Measurements from ENCODE around the gene TSPAN9.

TSPAN9 gene

DNA sequence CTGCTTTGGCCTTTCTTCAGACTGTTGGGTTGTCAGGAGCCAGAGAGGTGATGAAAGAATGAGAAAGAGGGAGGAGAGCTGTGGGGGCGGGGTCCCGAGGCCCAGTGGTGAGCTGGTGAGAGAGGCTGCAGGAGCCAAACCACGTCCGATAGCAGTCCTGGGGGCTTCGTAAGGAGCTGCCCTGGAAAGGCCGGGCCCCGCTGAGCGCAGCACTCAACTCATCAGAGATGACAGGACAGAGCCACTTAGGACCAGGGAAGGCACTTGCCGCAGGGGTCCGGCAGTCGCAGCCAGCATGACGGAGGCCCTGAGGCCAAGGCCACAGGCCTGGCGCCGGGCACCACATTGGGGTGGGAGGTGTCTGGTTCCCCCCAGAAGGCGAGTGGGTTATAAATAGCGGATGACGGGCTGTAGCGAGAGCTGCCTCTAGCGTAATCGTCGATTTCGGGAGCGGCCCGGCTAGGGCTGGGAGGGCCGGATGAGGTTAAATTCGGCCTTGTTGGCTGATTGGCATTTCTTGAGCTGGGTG lies 179.0 kb downstream of the TSPAN9 start:
- Histone ChIP-seq H3K4me1 (ENCODE audit: control insufficient read depth, insufficient read depth, low read length) (no peaks in the 10 kb centered on the region), H3K36me3 (ENCODE audit: control insufficient read depth, insufficient read depth, low read length) (no peaks in the 10 kb centered on the region), H3K4me3 (ENCODE audit: low read depth, low read length) (no peak overlapping the region), H3K27me3 (ENCODE audit: control insufficient read depth, insufficient read depth, low read length) (no peaks in the 10 kb centered on the region), H3K9me3 (ENCODE audit: control insufficient read depth, insufficient read depth, low read length) (no peaks in the 10 kb centered on the region), H3K9ac (ENCODE audit: low read depth, low read length) (no peak overlapping the region)

DNA sequence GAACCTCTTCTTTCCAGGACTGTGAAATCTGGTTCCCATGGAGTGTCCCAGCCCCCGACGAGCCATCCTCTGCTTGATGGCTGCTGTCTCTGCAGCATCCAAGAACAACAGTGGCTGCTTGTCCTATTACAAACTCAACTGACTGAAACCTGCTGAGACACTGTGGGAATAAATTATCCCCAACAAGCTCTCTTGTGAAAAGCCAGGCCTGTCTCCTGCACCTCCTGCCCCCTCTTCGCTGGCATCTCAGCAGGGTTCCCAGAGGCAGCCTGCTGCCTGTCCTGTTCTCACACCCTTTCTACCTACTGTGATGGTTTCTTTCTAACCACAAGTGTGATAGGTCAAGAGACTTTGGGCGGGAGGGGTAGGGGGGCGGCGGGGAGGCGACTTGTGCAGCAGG lies 180.2 kb downstream of the TSPAN9 start:
- no peaks in the 10 kb centered on the region for H3K36me3 ChIP-seq (ENCODE audit: control insufficient read depth, insufficient read depth, low read length)
- H3K9me3 ChIP-seq (ENCODE audit: control insufficient read depth, insufficient read depth, low read length) = no peaks in the 10 kb centered on the region
- H3K4me3 ChIP-seq (ENCODE audit: low read depth, low read length) = no peak overlapping the region
- no peaks in the 10 kb centered on the region for H3K4me1 ChIP-seq (ENCODE audit: control insufficient read depth, insufficient read depth, low read length)
- no peaks in the 10 kb centered on the region for H3K27me3 ChIP-seq (ENCODE audit: control insufficient read depth, insufficient read depth, low read length)
- no peak overlapping the region for H3K9ac ChIP-seq (ENCODE audit: low read depth, low read length)

DNA sequence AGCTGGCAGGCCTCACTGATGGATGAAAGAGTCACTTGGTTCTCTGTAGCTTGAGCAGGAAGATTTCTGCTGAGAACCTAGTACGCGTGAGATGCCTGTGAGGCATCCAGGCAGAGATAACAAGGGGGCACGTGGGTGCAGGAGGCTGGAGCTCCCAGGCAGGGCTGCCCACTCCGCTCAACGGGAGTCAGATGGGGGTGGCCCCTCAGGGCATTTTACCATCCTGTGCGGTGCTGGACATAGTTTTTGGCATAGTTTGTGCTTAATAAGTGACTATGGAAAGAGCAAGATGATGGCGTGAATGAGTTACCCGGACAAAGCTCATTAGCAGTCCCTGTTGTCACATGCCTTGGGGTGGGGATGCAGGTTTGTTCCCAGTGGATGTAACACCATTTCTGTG lies 182.8 kb downstream of the TSPAN9 start:
- Histone ChIP-seq H3K9me3 (ENCODE audit: control insufficient read depth, insufficient read depth, low read length) (no peaks in the 10 kb centered on the region), H3K4me3 (ENCODE audit: low read depth, low read length) (no peak overlapping the region), H3K9ac (ENCODE audit: low read depth, low read length) (no peak overlapping the region), H3K27me3 (ENCODE audit: control insufficient read depth, insufficient read depth, low read length) (no peaks in the 10 kb centered on the region), H3K4me1 (ENCODE audit: control insufficient read depth, insufficient read depth, low read length) (no peaks in the 10 kb centered on the region), H3K36me3 (ENCODE audit: control insufficient read depth, insufficient read depth, low read length) (no peaks in the 10 kb centered on the region)

DNA sequence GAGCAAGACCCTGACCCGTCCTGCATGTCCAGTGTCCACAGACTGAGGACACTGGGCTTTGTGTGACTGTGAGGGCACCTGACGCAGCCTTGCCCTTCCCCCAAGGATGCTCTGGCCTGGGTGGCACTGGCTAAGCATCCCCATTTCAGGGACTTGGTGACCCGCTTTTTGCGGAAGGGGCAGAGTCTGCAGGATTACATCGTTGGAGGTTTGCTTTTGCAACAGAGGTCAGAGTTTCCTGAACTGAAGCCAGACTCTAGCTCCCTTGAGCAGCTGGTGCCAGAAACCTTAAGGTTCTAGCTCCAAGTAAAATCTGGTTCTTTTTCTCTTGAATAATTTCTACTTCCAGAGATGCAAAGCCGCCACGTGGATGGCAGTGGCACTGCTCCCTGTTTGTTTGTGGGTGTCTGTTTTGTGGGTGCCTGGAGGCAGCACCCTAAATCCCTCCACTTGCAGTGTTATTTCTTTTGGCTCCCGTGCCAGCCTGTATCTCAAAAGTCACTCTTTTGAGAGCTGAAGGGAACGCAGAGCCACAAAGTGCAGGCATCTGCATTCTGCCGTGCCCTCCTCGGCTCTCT lies 184.7 kb downstream of the TSPAN9 start:
- H3K4me1 ChIP-seq (ENCODE audit: control insufficient read depth, insufficient read depth, low read length) = no peaks in the 10 kb centered on the region
- H3K9me3 ChIP-seq (ENCODE audit: control insufficient read depth, insufficient read depth, low read length) = no peaks in the 10 kb centered on the region
- H3K36me3 ChIP-seq (ENCODE audit: control insufficient read depth, insufficient read depth, low read length) = no peaks in the 10 kb centered on the region
- H3K4me3 ChIP-seq (ENCODE audit: low read depth, low read length) = no peak overlapping the region
- no peak overlapping the region for H3K9ac ChIP-seq (ENCODE audit: low read depth, low read length)
- no peaks in the 10 kb centered on the region for H3K27me3 ChIP-seq (ENCODE audit: control insufficient read depth, insufficient read depth, low read length)

DNA sequence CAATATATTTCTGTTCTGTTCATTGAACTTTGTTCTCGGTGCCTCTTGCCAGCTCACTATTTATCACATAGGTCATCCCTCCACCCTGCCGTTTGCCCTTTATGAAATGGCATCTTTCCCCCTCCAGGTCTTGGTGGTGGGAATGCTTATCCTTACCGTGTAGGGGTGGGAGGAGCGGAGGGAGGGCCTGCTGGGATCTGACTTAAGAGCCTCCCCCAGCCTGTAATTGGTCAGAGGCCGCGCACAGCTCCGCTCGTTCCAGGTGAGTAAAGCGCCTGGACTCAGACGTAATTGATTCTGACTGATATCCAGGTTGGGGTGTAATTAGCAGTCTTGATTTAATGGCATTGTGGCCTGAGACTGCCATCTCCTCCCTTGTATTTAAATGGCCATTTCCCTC lies 185.3 kb downstream of the TSPAN9 start:
- Histone ChIP-seq H3K27me3 (ENCODE audit: control insufficient read depth, insufficient read depth, low read length) (no peaks in the 10 kb centered on the region), H3K36me3 (ENCODE audit: control insufficient read depth, insufficient read depth, low read length) (no peaks in the 10 kb centered on the region), H3K4me3 (ENCODE audit: low read depth, low read length) (no peak overlapping the region), H3K4me1 (ENCODE audit: control insufficient read depth, insufficient read depth, low read length) (no peaks in the 10 kb centered on the region), H3K9ac (ENCODE audit: low read depth, low read length) (no peak overlapping the region), H3K9me3 (ENCODE audit: control insufficient read depth, insufficient read depth, low read length) (no peaks in the 10 kb centered on the region)

DNA sequence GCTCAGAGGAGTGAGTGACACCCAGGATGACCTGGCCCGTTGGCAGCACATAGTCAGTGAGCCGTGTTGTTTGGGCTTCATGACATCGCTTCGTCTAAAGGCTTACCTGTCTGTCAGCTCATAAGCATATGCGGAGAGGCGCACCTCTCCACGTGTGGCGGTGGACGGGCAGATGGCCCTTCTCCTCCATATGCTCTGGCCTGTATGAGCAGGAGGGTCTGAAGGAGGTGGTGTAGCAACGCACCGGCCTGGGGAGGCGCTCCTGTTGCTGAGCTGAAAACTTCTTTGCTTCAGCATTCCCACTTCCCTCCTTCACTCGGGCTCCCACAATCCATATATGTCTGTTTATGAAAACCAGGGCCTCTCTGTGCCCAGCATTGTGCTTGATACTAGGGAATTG lies 186.1 kb downstream of the TSPAN9 start:
- no peaks in the 10 kb centered on the region for H3K36me3 ChIP-seq (ENCODE audit: control insufficient read depth, insufficient read depth, low read length)
- no peak overlapping the region for H3K9ac ChIP-seq (ENCODE audit: low read depth, low read length)
- no peaks in the 10 kb centered on the region for H3K27me3 ChIP-seq (ENCODE audit: control insufficient read depth, insufficient read depth, low read length)
- no peaks in the 10 kb centered on the region for H3K9me3 ChIP-seq (ENCODE audit: control insufficient read depth, insufficient read depth, low read length)
- no peak overlapping the region for H3K4me3 ChIP-seq (ENCODE audit: low read depth, low read length)
- H3K4me1 ChIP-seq (ENCODE audit: control insufficient read depth, insufficient read depth, low read length) = no peaks in the 10 kb centered on the region

DNA sequence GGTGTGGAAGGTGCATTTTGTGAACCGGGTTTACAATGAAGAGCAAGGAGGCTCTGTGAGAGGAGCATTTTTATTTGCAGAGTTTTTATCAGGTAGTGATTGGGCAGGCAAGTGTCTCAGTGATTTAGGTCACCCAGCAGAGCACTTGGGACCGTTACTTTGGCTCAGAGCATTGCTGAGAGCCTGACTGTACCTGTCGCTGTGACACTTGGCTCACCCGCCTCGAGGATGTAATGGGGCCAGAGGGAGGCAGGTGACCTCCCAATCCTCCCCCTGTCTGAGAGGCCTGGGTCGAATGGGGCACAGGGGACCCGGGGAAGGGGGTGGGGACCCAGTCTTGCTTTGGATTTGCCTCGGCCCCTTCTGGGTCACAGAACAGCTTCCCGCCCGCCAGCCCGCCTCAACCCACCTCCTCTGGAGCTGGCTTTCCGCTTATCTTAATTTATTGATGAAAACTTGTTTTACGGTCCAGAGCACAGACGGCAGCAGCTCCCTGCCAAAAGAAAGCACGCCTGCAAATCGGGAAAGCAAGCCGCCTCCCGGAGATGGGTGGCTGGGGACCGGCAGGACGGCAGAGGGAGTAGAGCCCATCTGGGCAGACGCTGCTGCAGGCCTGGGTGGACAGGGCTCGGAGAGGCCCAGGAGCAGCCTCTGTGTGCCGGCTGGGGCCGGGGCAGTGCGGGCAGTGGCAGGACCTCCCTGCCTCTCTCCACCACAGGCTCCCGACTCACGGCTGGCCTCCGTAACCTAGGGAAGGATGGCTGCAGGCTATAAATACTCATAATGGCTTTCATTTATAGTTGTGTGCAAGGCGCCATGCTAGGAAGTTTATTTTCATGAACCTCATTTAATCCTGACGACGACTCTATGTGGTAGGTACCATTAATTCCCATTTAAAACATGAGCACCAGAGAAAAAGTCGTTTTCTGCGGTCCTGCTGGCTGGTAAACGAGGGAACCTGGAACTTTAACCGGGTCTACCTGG lies 187.1 kb downstream of the TSPAN9 start:
- Histone ChIP-seq H3K9me3 (ENCODE audit: control insufficient read depth, insufficient read depth, low read length) (no peaks in the 10 kb centered on the region), H3K9ac (ENCODE audit: low read depth, low read length) (no peak overlapping the region), H3K36me3 (ENCODE audit: control insufficient read depth, insufficient read depth, low read length) (no peaks in the 10 kb centered on the region), H3K4me1 (ENCODE audit: control insufficient read depth, insufficient read depth, low read length) (no peaks in the 10 kb centered on the region), H3K27me3 (ENCODE audit: control insufficient read depth, insufficient read depth, low read length) (no peaks in the 10 kb centered on the region), H3K4me3 (ENCODE audit: low read depth, low read length) (no peak overlapping the region)

DNA sequence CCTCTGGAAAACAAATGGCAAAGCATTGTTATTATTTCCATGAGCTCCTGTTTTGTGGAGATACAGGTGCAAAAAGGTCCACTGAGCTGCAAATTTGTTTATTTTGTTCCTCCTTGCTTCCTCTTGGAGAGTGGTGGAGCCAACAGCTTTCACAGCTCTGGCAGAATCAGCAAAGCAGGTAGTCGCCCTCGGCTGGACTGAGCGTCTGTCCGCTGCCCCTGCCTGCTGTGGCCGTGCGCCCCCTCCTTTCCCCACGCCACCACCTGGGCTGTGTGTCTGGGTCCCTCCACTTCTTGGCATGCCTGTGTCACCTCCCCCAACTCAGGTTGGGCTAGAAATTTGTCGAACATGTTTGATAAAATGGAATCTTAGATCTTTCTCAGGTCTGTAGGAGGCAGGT lies 188.2 kb downstream of the TSPAN9 start:
- H3K36me3 ChIP-seq (ENCODE audit: control insufficient read depth, insufficient read depth, low read length) = no peaks in the 10 kb centered on the region
- H3K9ac ChIP-seq (ENCODE audit: low read depth, low read length) = no peak overlapping the region
- H3K9me3 ChIP-seq (ENCODE audit: control insufficient read depth, insufficient read depth, low read length) = no peaks in the 10 kb centered on the region
- H3K4me1 ChIP-seq (ENCODE audit: control insufficient read depth, insufficient read depth, low read length) = no peaks in the 10 kb centered on the region
- H3K4me3 ChIP-seq (ENCODE audit: low read depth, low read length) = no peak overlapping the region
- no peaks in the 10 kb centered on the region for H3K27me3 ChIP-seq (ENCODE audit: control insufficient read depth, insufficient read depth, low read length)

DNA sequence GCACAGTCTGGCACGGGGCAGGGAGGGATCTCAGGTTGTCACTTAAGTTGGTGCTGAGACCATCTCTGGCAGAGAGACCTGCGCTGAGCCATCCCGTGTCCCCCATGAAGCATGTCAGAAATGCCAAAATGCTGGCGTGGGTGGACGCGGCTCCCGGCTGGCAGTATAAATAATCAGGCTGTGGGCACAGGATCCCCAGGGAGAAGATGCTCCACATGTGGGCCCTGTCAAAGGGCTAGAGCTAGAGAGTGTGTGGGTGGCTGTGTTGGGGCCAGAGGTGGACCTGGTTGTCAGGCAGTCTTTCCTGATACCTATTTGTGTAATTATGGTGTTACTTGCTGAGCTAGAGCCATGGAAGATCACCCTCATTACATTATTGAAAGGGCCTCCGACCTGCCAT lies 189.5 kb downstream of the TSPAN9 start:
- Histone ChIP-seq H3K4me3 (ENCODE audit: low read depth, low read length) (no peak overlapping the region), H3K36me3 (ENCODE audit: control insufficient read depth, insufficient read depth, low read length) (no peaks in the 10 kb centered on the region), H3K27me3 (ENCODE audit: control insufficient read depth, insufficient read depth, low read length) (no peaks in the 10 kb centered on the region), H3K4me1 (ENCODE audit: control insufficient read depth, insufficient read depth, low read length) (no peaks in the 10 kb centered on the region), H3K9ac (ENCODE audit: low read depth, low read length) (no peak overlapping the region), H3K9me3 (ENCODE audit: control insufficient read depth, insufficient read depth, low read length) (no peaks in the 10 kb centered on the region)

DNA sequence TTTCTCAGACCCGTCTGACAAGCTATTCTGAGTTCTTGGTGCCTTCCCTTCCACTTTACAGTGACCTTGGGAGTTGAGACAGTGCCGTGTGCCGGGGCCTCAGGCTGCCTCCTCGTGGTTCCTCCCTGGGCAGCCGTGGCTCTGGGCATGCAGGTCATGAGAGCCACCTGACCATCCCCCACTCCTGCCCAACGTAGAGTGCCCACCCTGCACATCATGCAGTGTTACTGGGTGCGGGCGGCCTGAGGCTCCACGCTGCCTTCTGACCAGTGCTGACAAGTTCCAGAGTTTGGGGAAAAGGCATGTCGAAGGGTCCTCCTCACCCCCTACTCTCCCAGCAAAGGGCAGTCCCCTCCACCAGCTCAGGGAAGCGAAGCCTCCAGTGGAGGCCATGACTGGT lies 190.5 kb downstream of the TSPAN9 start:
- H3K9me3 ChIP-seq (ENCODE audit: control insufficient read depth, insufficient read depth, low read length) = no peaks in the 10 kb centered on the region
- H3K36me3 ChIP-seq (ENCODE audit: control insufficient read depth, insufficient read depth, low read length) = no peaks in the 10 kb centered on the region
- no peaks in the 10 kb centered on the region for H3K4me1 ChIP-seq (ENCODE audit: control insufficient read depth, insufficient read depth, low read length)
- H3K27me3 ChIP-seq (ENCODE audit: control insufficient read depth, insufficient read depth, low read length) = no peaks in the 10 kb centered on the region
- no peak overlapping the region for H3K4me3 ChIP-seq (ENCODE audit: low read depth, low read length)
- H3K9ac ChIP-seq (ENCODE audit: low read depth, low read length) = no peak overlapping the region

DNA sequence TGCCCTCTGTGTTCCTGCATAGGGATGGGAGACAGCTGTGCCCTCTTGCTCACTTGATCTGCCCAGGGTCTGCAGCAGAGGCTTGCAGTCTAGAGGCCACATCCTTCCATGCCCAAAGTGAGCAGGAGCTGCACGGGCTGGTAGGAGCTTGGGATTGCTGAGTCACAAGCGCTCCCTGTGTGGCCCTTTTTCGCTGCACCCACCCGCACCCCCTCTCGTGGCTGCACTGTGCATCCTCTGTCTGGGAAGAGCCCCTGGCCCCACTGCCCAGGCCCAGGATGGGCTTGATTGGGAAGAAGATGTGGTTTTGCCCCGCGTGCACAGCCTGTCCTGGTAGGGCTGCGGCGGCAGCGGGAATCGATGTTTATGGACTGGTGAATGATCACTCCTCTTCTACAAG lies 192.4 kb downstream of the TSPAN9 start:
- H3K4me1 ChIP-seq (ENCODE audit: control insufficient read depth, insufficient read depth, low read length) = no peaks in the 10 kb centered on the region
- H3K27me3 ChIP-seq (ENCODE audit: control insufficient read depth, insufficient read depth, low read length) = no peaks in the 10 kb centered on the region
- H3K9me3 ChIP-seq (ENCODE audit: control insufficient read depth, insufficient read depth, low read length) = no peaks in the 10 kb centered on the region
- no peaks in the 10 kb centered on the region for H3K36me3 ChIP-seq (ENCODE audit: control insufficient read depth, insufficient read depth, low read length)
- H3K9ac ChIP-seq (ENCODE audit: low read depth, low read length) = no peak overlapping the region
- H3K4me3 ChIP-seq (ENCODE audit: low read depth, low read length) = no peak overlapping the region

DNA sequence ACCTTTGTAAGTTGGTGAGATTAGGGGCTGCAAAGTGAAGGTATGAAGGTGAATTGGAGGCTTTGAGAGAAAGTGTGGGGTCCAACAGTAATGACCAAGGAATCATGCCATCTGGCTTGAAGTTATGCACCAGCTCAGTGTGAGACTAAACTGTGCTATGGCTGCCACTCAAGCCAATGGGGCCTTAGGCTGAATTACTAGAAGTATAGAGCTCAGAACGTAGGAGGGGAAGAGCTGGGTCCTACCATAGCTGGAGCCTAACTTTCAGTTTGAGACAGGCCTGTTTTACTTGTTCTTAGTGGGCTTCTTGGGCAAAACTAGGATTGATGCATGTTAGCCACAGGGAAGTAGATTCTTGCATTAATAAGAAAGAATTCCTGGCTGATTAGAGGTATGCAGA lies 194.0 kb downstream of the TSPAN9 start:
- H3K4me3 ChIP-seq (ENCODE audit: low read depth, low read length) = no peak overlapping the region
- H3K4me1 ChIP-seq (ENCODE audit: control insufficient read depth, insufficient read depth, low read length) = no peaks in the 10 kb centered on the region
- no peaks in the 10 kb centered on the region for H3K27me3 ChIP-seq (ENCODE audit: control insufficient read depth, insufficient read depth, low read length)
- no peaks in the 10 kb centered on the region for H3K36me3 ChIP-seq (ENCODE audit: control insufficient read depth, insufficient read depth, low read length)
- H3K9me3 ChIP-seq (ENCODE audit: control insufficient read depth, insufficient read depth, low read length) = no peaks in the 10 kb centered on the region
- no peak overlapping the region for H3K9ac ChIP-seq (ENCODE audit: low read depth, low read length)

All from iPS-15b (cell line).